GM19025 (cell line): Measurements from ENCODE around the gene CCL19.
A peak's percentile ranks its signal among the peaks of the same experiment; 100 is the strongest.

Source experiments
- ATAC-seq: cut with Tn5 transposase; IDR thresholded peaks from one replicate; pipeline ENCODE4 v1.9.1; 2021; ENCODE audit warnings: mild to moderate bottlenecking, low read depth, moderate library complexity; ENCODE audit not compliant: unreplicated experiment

CCL19 gene

GRCh38 chr9:34664281-34665066 is 26.6 kb downstream of the CCL19 start:
- peak; percentile 35 for ATAC-seq

- no peak for ATAC-seq
Measured at GRCh38 chr9:34663303-34663605, 27.8 kb downstream of the CCL19 start.

GRCh38 chr9:34662526-34663302 is 28.4 kb downstream of the CCL19 start, which contains the start of gene CCL27:
Gene CCL27, minus strand, starts transcription at chr9:34662657. Its CDS starts 24 bp downstream, at chr9:34662633.
- ATAC-seq = no peak

- no peak for ATAC-seq
Measured at GRCh38 chr9:34659592-34660253, 31.4 kb downstream of the CCL19 start.

- ATAC-seq = no peak
Measured at GRCh38 chr9:34658461-34658860, 32.6 kb downstream of the CCL19 start.

- no peak for ATAC-seq
Measured at GRCh38 chr9:34656992-34657391, 34.1 kb downstream of the CCL19 start.

- ATAC-seq = no peak
Measured at GRCh38 chr9:34655394-34655793, 35.7 kb downstream of the CCL19 start.

GRCh38 chr9:34654323-34655051 is 36.6 kb downstream of the CCL19 start:
- no peak for ATAC-seq

GRCh38 chr9:34653151-34654072 is 37.7 kb downstream of the CCL19 start:
- ATAC-seq = no peak

GRCh38 chr9:34652602-34653000 is 38.5 kb downstream of the CCL19 start:
- no peak for ATAC-seq

- no peak for ATAC-seq
Measured at GRCh38 chr9:34651876-34652601, 39.0 kb downstream of the CCL19 start, which contains the start of gene IL11RA. Gene IL11RA, plus strand, starts transcription at chr9:34652185. Its CDS starts 3,033 bp downstream, at chr9:34655218.

GRCh38 chr9:34651321-34651720 is 39.8 kb downstream of the CCL19 start:
- no peak for ATAC-seq

GRCh38 chr9:34650816-34651215 is 40.3 kb downstream of the CCL19 start:
- no peak for ATAC-seq

- no peak for ATAC-seq
Measured at GRCh38 chr9:34648673-34649072, 42.4 kb downstream of the CCL19 start.

GRCh38 chr9:34647651-34648050 is 43.4 kb downstream of the CCL19 start:
- no peak for ATAC-seq

- ATAC-seq = no peak
Measured at GRCh38 chr9:34647084-34647403, 44.0 kb downstream of the CCL19 start.

GRCh38 chr9:34646211-34647083 is 44.6 kb downstream of the CCL19 start, which contains the start of gene GALT:
Gene GALT, plus strand, starts transcription at chr9:34646675. Its CDS starts 30 bp downstream, at chr9:34646705.
- peak; percentile 86 for ATAC-seq

- no peak for ATAC-seq
Measured at GRCh38 chr9:34644766-34645314, 46.2 kb downstream of the CCL19 start.
